ENCODE measurements around the gene MRC2.

The MRC2 gene

DNA sequence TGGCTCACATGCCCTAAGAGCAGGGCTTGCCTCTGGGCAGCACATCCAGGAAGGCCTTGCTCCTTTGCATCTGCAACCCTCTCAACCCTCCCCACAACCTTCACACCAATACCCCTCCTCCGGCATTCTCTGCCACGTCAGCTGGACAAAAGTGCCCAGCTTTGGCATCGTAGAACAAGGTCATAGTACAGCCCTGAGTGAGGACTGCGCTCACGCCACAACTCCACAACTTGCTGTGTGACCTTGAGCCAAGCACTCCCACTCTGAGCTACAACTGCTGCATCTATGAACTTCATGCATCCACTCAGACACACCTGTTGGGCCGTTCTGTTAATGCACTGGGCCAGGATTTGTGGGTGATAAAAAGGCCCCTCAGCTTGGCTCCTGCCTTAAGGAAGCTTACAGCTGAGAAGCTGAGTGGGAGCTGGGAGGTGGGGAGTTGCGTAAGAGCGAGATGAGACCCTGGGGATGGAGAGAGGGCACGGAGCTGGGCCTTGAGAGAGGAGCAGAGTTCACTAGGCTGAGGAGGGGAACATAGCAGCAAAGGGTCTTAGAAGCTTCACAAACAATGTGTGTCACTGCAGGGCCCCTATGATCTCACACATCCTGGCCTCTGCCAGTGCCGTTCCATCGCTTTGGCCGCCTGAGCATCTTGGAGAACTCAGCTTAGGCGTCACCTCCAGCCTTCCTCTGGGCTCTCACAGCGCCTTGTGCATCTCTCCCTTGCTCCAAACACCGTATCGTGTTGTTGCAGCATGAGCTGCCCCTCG lies 8.6 kb upstream of the MRC2 start:
- H3K9ac ChIP-seq (ENCODE audit: low read depth, low read length), result no peak overlapping the region
- no peaks in the 10 kb centered on the region for H3K9me3 ChIP-seq (ENCODE audit: control insufficient read depth, insufficient read depth, low read length)
- H3K4me1 ChIP-seq (ENCODE audit: insufficient read depth, low read length), result peaks cover 14% of the 10 kb centered on the region
- no peaks in the 10 kb centered on the region for H3K36me3 ChIP-seq (ENCODE audit: insufficient read depth, low read length)

DNA sequence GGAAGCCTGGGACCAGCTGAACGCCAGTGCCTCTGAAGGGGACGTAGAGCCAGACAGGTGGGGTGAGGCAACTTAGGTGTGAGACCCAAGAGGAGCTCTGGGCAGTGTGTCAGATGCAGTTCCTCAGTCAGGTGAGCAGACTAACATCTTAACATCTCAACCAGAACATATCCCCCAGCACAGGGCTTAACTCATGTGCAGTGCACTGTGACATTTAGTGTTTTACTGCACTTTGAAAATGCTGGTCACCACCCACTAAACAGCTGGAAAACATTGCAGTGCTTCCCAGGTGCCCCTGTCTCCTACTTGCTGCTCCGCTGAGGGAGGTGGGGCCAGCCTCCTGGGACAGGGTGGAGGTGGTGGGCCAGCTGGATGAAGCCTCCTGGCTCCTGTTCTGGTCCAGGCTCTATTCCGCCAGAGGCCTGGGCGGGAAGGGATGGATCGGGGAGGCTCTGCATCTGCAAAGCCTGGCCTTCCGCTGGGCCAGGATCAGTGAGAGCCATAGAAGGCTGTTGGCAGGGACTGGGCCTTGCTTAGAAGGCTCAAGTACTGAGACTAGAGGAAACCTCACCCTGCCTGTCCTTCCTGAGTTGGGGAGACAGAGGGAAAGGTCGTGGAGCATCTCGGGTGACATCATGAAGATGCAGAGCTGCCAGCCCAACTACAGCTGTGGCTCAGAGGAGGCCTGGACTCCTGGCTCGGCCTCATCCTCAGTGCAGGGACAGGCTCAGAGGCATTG lies 7.9 kb upstream of the MRC2 start:
- Histone ChIP-seq H3K36me3 (ENCODE audit: insufficient read depth, low read length) (no peaks in the 10 kb centered on the region), H3K9ac (ENCODE audit: low read depth, low read length) (no peak overlapping the region), H3K4me1 (ENCODE audit: insufficient read depth, low read length) (peaks cover 14% of the 10 kb centered on the region), H3K9me3 (ENCODE audit: control insufficient read depth, insufficient read depth, low read length) (no peaks in the 10 kb centered on the region)

DNA sequence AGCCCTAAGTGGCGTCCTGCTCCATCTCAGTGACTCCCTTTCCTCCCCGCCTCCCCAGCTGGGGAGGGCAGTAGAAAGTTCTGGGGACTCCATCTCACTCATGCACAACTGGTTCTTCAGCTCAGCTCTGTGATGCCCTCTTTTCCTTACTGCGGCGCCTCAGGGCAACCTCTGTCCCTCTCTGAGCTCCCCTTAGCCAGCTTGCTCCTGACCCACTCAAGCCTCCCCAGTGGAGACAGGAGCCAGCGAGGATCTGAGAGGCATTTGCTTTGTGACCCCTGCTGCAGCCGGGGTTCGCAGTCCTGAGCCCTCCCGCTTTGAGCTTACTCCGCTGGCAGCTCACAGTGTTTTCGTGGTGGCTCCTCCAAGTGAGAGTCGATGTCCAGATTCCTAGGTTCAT lies 6.2 kb upstream of the MRC2 start:
- Histone ChIP-seq H3K36me3 (ENCODE audit: insufficient read depth, low read length) (no peaks in the 10 kb centered on the region), H3K9me3 (ENCODE audit: control insufficient read depth, insufficient read depth, low read length) (no peaks in the 10 kb centered on the region), H3K4me1 (ENCODE audit: insufficient read depth, low read length) (peaks cover 14% of the 10 kb centered on the region), H3K9ac (ENCODE audit: low read depth, low read length) (no peak overlapping the region)

DNA sequence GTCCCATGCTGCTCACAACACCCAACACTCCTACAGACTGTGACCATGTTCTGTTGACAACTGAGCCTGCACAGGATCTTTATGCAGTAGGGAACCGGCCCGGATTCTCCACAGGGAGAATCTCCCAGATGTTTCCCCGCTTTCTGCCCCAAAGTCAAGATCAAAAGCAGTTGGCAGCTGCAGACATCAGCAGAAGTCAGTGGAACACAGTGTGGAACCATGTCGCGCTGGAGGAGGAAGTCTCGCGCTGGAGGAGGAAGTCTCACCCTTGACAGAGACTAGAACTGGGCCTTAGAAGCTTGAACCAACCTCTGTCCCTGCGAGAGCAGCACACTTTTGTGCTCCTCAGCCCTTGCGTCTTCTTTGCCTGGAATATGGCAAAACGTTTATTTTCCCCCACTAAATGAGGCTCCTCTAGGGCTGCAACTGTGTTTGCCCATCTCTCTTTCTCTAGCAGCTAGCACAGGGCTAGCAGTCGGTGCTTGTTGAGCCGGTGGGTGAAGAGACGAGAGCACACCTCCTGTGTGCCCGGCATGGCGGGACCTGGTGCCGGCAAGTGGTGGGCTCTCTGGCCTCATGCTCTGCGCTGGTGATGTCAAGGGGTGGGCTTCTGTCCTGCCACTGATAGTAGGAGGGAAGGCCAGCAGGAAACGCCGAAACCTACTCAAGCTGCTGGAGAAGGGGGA lies 2.1 kb upstream of the MRC2 start:
- peaks cover 12% of the 10 kb centered on the region; the same call in 1 of the 2 replicates for H3K4me1 ChIP-seq (ENCODE audit: insufficient read depth, low read length)
- H3K9me3 ChIP-seq (ENCODE audit: control insufficient read depth, insufficient read depth, low read length), result no peaks in the 10 kb centered on the region
- H3K9ac ChIP-seq (ENCODE audit: low read depth, low read length), result no peak overlapping the region
- H3K36me3 ChIP-seq (ENCODE audit: insufficient read depth, low read length), result no peaks in the 10 kb centered on the region

DNA sequence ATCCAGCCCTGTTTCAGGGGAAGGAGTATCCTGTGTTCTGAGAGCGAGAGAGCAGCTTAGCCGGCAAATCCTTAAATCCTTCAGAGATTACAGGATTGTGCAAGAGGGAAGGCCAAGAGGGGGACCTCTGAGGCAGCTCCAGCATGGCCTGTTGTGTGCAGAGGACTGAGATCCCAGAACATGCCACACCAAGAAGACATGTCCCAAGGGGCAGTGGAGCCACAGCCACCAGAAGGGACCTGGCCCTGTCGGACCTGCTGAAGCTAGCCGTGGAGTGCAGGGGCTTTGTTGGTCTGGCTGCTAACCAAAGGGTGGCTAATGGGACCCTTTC lies 1.6 kb upstream of the MRC2 start:
- Histone ChIP-seq H3K4me1 (ENCODE audit: insufficient read depth, low read length) (peaks cover 17% of the 10 kb centered on the region; the same call in 1 of the 2 replicates), H3K9me3 (ENCODE audit: control insufficient read depth, insufficient read depth, low read length) (no peaks in the 10 kb centered on the region), H3K36me3 (ENCODE audit: insufficient read depth, low read length) (no peaks in the 10 kb centered on the region), H3K9ac (ENCODE audit: low read depth, low read length) (no peak overlapping the region)

DNA sequence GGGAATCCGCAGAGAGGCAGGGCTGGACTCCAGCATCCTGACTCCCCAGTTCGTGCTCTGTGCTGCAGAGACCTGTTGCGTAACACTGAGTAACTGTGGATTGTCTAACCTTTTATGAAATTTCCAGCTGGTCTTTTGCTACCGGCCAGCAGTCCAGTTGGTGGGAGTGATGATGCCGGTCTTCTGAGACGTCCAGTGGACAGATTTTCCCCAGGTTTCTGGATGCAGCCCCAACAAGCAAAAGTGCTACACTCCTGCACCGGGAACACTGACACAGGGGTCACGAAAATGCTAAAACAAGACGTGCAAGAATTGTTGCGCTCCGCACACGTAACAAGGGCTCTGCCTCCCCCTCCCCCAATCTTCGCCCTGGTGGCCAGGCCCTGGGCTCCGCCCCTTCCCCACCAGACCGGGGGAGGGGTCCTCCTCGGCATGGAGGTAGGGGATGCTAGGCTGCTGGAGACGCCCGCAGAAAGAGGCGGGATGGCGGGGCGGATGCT lies 701 bp upstream of the MRC2 start:
- no peaks in the 10 kb centered on the region for H3K36me3 ChIP-seq (ENCODE audit: insufficient read depth, low read length)
- peak overlapping the region; percentile 97 for H3K9ac ChIP-seq (ENCODE audit: low read depth, low read length)
- peaks cover 19% of the 10 kb centered on the region; the same call in 1 of the 2 replicates for H3K4me1 ChIP-seq (ENCODE audit: insufficient read depth, low read length)
- H3K9me3 ChIP-seq (ENCODE audit: control insufficient read depth, insufficient read depth, low read length), result no peaks in the 10 kb centered on the region

DNA sequence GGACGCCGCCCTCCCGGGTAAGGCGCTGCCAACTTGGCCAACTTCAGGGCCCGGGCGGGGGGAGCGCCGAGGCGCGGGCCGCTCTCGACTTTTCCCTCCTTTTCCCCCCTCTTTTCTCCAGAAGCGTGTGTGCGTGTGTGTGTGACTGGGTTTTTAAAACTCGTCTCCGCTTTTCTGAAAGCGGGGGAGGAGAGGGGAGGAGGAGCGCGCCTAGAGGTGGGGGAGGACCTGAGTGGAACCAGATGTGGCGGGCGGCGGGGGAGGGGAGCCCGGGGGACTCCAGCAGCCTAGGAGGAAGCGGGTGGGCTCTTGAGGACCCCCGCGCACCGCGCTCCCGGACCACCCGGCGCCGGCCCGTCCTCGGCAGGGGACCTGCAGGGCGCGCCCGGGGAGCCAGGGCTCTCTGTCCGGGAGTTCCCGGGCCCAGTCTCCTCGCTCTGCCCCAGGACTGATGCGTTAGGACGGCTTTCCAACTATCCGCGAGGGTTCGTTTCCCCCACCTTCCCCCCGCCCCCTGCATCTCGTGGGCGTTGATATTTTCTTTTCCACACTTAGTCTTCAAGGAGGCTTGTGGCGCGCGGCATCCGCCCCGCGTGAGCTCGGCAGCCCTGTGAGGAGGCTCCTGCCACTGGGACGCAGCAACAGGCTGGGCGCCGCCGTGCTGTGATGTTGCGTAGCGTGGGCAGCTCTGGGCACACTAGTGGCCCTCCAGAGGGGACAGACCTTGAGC lies 599 bp downstream of the MRC2 start:
- Histone ChIP-seq H3K36me3 (ENCODE audit: insufficient read depth, low read length) (no peaks in the 10 kb centered on the region), H3K9ac (ENCODE audit: low read depth, low read length) (peak overlapping the region; percentile 97), H3K9me3 (ENCODE audit: control insufficient read depth, insufficient read depth, low read length) (no peaks in the 10 kb centered on the region), H3K4me1 (ENCODE audit: insufficient read depth, low read length) (peaks cover 28% of the 10 kb centered on the region)

DNA sequence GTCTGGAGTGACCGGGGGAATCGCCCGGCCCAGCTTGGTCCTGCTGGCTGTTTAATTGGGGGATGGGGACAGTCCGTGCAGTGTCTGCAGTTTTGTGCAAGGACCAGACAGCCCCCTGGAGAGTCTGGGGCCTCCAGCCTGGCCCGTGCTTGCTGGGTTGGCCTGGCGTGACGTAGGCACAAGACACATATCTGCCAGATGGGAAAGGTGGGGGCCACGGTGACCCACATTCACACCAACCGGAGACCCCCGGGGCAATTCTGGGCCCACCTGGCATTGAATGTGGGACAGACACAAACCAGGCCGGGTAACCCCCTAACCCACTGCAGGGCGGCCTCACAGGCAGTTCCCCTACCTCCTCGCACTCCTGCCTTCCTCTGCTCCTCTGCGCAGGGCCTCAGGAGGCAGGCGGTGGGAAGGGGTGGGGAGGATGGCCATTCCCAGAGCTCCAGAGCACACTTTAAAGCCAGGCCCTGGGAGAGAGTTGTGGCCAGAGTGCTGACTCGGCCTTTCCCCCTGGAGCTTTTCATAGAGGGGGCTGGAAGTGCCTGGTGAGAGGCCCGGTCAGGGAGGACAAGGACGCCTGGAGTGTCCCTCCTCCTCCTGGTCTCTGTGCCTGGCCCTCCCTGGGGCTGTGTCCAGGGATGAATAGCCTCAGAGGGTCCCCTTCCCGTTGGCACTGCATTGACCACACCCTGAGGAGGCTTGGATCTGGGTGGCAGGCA lies 1.5 kb downstream of the MRC2 start:
- Histone ChIP-seq H3K9ac (ENCODE audit: low read depth, low read length) (peak overlapping the region; percentile 97), H3K9me3 (ENCODE audit: control insufficient read depth, insufficient read depth, low read length) (no peaks in the 10 kb centered on the region), H3K36me3 (ENCODE audit: insufficient read depth, low read length) (no peaks in the 10 kb centered on the region), H3K4me1 (ENCODE audit: insufficient read depth, low read length) (peaks cover 35% of the 10 kb centered on the region)

DNA sequence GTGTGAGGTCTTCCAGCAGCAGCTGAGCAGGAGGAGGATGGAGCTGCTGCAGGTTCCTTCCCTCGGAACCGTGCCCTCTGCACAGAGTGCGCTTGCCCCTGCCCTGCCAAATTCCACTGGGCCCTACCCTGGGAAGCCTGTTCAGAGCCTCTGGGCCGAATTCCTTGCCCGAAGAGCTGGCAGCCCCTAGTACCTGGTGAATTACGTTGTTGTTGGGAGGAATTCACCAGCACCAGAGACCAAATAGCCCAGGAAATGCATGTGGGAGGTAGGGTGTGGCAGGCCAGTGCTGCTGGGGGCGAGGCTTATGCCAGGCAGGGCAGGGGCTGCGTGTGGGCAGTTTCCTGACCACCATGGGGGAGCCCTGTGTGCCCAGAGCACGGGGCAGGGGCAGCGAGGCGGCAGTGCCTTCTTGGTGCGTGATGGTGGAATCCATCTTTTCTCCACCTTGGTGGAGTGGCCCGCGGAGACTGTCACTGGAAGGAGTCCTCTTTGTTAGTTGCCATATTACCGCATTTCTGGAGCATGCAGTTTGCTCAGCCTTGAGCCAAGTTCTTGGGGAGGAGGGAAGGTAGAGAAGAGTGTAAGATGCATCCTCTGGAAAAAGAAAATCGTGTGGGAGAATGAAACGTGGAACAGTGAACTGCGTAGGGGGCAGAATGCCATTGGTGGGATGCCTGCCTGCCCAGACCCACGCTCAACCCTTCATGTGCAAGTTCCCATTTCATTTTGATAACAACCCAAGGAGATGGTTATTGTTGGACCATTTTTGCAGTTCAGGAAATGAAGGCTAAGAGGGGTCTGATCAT lies 2.3 kb downstream of the MRC2 start:
- H3K9me3 ChIP-seq (ENCODE audit: control insufficient read depth, insufficient read depth, low read length), result no peaks in the 10 kb centered on the region
- H3K4me1 ChIP-seq (ENCODE audit: insufficient read depth, low read length), result peaks cover 36% of the 10 kb centered on the region
- H3K9ac ChIP-seq (ENCODE audit: low read depth, low read length), result peak overlapping the region; percentile 97
- no peaks in the 10 kb centered on the region for H3K36me3 ChIP-seq (ENCODE audit: insufficient read depth, low read length)

DNA sequence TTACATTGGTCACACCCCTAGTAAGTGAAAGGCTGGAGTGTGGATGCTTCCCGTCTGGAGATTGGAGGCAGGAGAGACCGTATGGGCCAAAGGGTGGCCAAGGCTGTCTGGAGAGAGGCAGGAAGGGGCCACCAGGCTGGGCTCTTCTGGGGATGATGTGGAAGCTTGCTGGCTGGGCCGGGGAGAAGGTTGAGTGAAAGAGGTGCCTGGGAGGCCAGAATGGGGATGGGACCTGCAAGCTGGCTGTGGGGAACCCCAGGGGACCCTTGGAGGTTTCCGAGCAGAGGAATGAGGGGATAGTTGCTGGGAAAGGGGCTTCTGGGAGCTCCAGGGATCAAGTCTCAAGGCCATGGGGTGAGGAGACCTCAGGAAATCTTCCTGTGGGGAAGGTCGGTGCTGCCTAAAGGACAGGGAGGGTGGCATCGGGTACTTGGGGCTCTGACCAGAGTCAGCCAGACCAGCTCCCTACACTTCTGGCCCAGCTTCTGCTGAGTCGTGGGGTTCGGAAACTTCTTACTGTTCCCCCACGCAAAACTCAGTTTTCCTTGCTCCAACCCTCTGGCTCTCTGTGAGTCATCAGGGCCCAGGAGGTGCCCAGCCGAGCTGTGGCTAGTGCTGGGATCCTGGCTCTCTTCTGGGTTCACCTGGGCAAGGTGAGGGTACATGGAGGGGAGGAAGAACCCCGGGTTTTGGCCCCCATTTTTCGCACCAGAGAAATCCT lies 3.1 kb downstream of the MRC2 start:
- H3K36me3 ChIP-seq (ENCODE audit: insufficient read depth, low read length), result no peaks in the 10 kb centered on the region
- peaks cover 36% of the 10 kb centered on the region for H3K4me1 ChIP-seq (ENCODE audit: insufficient read depth, low read length)
- H3K9ac ChIP-seq (ENCODE audit: low read depth, low read length), result no peak overlapping the region
- H3K9me3 ChIP-seq (ENCODE audit: control insufficient read depth, insufficient read depth, low read length), result no peaks in the 10 kb centered on the region

DNA sequence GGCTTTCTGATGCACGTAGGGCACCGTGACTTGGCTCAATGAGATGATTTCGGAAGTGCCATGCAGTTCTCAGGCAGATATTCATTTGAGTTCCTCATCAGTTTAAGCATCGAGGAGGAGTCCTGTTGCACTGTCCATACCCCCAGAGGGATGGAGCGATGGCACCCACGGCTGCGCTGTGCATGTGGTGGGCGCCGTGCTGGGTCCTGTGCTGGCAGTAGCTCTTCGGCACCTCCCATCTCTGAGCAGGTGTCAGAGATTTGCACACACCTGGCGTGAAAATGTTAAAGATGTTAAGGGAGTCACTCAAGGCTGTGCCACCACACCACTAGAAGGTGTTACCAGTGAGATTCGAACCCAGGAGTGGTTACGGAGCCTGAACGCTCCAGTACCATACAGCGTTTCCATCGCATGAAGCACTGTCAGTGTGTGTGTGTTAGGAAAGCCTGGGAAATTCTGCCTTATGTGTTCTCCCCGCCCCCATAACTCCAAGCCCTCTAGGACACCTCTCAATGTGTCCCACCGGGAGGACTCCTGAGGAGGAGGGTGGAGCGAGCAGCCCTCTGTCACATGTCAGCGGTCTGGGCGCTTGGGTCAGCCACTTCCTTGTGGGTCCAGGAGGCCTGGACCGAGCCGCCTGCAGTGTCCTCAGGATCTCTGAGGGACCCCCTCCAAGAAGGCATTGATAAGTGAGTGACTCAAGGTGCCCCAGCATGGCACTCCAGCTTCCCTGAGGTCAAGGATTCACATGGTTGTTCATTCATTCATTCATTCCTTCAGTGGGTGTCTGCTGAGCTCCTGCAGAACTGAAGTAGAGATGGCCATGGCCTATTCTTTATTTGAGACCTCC lies 3.8 kb downstream of the MRC2 start:
- peaks cover 36% of the 10 kb centered on the region for H3K4me1 ChIP-seq (ENCODE audit: insufficient read depth, low read length)
- H3K9me3 ChIP-seq (ENCODE audit: control insufficient read depth, insufficient read depth, low read length), result no peaks in the 10 kb centered on the region
- no peaks in the 10 kb centered on the region for H3K36me3 ChIP-seq (ENCODE audit: insufficient read depth, low read length)
- no peak overlapping the region for H3K9ac ChIP-seq (ENCODE audit: low read depth, low read length)
